GM12801 (cell line): ENCODE measurements around the gene NLN.

Experiments used
- TF ChIP-seq, protein P1 (sequence below): IDR thresholded peaks from one replicate; pipeline ENCODE4 v1.5.1; 2011; ENCODE audit warnings: control low read depth; ENCODE audit not compliant: insufficient read length; ENCODE audit errors: extremely low read depth

NLN gene

DNA sequence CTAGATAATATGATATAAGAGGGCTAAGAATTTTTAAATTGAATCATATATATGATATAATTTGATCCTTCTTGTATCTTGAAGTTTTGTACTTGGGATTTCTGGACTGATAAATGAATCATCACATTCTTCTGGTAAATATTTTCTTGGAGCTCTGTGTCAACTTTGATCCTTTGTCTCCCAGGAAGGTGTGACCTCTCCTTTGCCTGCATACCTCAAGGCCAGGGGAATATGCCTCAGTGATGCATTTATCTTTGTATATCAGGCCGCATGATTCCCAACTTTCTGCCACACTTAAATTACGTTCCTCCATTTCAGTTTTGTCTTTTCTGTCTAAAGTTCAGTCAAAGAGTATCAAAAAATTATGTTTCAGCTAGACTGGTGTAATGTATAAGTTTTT lies 101.2 kb downstream of the NLN start:
- TF ChIP-seq, protein P1, sequence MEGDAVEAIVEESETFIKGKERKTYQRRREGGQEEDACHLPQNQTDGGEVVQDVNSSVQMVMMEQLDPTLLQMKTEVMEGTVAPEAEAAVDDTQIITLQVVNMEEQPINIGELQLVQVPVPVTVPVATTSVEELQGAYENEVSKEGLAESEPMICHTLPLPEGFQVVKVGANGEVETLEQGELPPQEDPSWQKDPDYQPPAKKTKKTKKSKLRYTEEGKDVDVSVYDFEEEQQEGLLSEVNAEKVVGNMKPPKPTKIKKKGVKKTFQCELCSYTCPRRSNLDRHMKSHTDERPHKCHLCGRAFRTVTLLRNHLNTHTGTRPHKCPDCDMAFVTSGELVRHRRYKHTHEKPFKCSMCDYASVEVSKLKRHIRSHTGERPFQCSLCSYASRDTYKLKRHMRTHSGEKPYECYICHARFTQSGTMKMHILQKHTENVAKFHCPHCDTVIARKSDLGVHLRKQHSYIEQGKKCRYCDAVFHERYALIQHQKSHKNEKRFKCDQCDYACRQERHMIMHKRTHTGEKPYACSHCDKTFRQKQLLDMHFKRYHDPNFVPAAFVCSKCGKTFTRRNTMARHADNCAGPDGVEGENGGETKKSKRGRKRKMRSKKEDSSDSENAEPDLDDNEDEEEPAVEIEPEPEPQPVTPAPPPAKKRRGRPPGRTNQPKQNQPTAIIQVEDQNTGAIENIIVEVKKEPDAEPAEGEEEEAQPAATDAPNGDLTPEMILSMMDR = no peak

DNA sequence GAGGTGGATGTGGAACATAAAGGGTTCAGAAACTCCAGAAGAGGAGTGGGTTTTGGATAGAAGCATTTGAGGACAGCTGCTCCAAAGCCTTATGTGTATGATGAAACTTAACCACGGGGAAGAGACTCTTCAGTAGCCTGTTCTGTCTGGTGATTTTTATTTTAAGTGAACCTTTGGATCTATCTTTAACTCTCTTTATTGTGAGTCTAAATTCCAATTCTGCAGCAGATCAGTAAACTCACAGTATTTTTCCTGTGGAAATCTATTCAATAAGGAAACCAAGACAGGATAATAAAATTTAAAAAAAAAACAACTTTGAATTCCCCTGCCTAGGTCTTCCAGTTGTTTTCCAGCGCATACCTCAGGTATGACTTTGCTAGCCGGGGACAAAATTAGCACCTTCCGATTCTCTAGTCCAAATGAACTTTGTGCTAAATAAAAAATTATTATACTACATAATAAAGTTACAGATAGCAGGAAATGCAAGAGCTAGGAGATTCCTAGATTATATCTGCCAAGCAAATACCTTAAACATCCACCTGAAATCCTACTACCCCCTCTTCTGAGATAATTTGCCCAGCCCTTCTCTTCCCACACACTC lies 101.9 kb downstream of the NLN start:
- TF ChIP-seq, protein P1 = no peak

DNA sequence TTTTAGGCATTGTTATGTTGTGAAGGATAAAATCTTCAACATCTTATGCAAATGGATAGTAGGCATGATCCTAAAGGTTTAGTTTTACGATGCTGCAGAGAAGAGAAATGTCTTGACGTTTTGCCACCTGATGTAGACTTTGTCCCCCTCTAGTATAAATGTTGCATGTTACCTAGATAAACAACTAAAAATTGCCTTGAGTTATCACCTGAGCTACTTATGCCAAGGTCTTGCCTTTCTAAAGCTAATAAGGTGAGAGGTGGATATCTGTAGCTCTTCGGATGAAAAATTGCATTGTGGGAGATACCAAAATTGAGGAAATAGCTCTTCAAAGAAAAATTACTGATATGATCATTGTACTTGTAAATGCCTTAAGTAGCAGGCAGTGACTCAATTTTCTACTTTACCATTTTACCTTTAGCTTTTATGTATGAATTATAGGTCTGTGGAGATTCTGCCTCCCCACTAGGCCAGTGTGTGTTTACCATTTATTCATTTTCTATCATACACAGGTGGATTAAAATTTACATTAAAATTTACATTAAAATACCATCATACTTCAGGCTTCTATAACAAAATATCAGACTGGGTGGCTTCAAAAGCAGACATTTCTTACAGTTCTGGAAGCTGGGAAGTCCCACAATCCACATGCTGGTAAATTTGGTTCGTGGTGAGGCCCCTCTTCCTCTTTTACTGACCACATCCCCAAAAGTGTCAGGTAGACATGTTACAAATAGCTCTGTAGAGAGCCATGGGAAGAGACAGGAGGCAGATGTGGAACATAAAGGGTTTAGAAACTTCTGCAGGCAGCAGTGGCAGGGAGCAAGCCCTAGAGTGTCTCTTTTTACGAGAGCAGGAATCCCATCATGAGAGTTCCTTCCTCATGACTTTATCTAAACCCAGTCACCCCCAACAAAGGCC lies 103.7 kb downstream of the NLN start:
- TF ChIP-seq, protein P1 = no peak

DNA sequence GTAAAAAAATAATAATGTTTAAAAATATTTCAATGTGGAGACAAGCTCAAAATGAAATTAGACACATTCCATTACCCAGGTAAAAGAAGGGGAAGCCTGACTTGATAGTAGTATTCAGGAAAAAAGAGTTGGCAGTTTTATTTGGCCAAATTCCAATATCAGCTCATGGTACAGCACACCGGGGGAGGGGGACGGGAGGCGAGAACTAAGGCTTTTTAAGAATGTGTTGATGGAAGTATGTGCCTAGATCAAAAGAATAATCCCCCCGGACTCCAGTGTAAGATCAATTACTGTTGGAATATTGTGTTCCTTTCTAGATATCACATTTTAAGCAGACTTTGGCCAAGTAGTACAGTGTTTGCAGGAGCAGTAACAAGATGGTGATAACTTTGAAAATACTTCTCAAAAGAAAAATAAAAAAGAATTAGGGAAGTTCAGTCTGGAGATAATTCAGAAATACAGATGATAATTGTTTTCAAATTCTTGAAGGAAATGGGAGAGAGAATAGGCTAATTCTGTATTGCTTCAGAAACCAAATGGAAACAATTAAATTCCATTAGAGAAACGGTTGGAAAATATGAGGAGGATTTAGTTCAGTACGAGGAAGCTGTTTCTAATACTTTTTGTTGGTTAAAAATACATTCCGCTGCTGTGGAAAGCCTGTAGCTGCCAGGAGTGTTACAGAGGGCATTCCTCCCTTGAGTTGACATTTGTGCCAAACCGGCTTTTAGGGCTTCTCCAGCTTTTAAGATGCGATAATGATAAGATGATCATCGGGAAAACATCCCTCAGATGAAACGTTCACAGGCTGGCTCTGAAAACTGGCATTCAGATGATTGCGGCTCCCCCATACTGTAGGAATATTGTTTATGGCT lies 106.3 kb downstream of the NLN start:
- TF ChIP-seq, protein P1 = no peak

DNA sequence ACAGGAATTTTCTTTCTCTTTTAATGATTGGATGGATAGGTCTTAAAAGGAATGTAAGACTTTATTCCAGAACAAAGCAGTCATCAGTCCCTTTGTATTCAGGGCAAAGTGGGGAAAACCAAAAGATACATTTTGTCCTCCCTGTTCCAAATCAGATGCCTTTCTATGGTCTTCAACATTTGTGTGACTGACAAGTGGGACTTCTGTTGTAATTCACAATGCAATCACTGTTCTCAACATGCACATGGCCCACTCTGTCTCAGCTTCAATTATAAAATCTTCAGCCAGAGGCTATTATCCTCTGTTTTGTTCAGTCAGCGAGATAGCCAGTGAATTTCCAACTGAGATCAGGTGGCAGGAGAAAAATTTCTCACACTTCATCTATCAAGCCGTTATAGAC lies 108.9 kb downstream of the NLN start:
- TF ChIP-seq, protein P1 = no peak

DNA sequence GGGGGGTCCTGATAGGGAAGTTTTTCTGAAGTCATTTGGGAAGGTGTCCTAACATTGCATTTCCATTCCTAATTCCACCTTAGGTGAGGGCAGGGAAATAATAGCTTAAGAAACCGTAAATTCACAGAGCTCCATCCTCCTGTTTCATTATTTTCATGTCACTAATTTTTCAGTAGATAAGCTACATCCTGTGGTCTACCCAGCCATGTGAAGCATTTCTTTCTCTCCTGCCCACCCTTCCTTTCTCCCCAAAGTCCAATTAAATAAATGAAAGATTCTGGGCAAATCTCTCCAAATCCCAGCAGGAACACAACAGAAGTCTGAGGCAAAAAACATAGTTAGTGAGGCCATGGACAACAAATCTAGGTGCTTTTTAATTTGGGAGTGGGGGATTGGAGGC lies 109.3 kb downstream of the NLN start:
- TF ChIP-seq, protein P1 = no peak

DNA sequence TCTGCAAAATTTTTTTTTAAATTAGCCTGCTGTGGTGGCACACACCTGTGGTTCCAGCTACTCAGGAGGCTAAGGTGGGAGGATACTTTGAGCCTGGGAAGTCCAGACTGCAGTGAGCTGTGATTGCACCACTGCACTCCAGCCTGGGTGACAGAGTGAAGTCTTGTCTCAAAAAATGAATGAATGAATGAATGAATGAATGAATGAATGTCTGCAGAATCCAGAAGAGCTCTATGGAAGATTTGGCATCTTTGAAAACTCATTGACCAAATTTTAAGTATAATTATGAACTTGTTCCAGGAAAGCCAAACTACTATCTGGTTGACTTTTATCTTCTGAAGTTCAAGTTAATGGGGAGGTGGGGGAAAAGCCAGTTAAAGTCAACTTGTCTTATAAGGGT lies 110.1 kb downstream of the NLN start:
- TF ChIP-seq, protein P1 = no peak
